ENCODE measurements around the gene DROSHA. TPM values are rescaled to one million over a fixed set of nuclear protein-coding genes. Genes with fewer than 3 reads are reported as not detected.
"Not testable (repeated sequence)": the region's sequence is repeated elsewhere in the genome, so short reads cannot be mapped to it uniquely, and the experiment has no call there.

Gene DROSHA
- total RNA-seq, 4 donors from 2014 or later, result 29.4 to 62.4 (median 50.2) TPM

DNA sequence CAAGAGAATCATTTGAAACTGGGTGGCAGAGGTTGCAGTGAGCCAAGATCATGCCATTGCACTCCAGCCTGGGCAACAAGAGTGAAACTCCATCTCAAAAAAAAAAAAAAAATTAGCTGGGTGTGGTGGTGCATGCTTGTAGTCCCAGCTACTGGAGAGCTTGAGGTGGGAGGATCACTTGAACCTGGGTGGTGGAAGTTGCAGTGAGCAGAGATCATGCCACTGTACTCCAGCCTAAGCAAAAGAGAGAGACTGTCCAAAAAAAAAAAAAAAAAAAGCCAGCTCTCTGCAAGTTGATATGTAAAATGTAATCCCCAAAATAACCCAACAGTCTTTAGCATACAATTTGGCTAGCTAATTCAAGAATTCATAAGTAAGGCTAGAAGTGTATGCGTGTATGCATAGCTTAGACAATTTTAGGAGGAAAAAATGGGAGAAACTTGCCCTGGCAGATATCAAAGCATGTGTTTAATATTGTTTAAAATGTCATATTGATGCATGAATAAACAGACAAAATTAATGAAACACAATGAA lies 36.5 kb upstream of the DROSHA start:
- TF ChIP-seq, protein P1, sequence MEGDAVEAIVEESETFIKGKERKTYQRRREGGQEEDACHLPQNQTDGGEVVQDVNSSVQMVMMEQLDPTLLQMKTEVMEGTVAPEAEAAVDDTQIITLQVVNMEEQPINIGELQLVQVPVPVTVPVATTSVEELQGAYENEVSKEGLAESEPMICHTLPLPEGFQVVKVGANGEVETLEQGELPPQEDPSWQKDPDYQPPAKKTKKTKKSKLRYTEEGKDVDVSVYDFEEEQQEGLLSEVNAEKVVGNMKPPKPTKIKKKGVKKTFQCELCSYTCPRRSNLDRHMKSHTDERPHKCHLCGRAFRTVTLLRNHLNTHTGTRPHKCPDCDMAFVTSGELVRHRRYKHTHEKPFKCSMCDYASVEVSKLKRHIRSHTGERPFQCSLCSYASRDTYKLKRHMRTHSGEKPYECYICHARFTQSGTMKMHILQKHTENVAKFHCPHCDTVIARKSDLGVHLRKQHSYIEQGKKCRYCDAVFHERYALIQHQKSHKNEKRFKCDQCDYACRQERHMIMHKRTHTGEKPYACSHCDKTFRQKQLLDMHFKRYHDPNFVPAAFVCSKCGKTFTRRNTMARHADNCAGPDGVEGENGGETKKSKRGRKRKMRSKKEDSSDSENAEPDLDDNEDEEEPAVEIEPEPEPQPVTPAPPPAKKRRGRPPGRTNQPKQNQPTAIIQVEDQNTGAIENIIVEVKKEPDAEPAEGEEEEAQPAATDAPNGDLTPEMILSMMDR (IDR thresholded peaks at IDR 0.05), result no peak
- no peak for ATAC-seq (ENCODE audit: low FRiP score)
- no peak for DNase-seq (ENCODE audit: low spot score)

DNA sequence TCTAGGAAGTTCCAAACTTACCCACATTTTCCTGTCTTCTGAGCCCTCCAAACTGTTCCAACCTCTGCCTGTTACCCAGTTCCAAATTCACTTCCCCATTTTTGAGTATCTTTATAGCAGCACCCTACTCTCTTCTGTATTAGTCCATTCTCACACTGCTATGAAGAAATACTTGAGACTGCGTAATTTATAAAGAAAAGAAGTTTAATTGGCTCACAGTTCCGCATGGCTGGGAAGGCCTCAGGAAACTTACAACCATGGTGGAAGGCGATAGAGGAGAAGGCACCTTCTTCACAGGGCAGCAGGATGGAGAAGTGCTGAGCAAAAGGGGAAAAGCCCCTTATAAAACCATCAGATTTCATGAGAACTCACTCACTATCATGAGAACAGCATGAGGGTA lies 34.5 kb upstream of the DROSHA start:
- not testable (repeated sequence) for DNase-seq (ENCODE audit: low spot score); ATAC-seq (ENCODE audit: low FRiP score)

DNA sequence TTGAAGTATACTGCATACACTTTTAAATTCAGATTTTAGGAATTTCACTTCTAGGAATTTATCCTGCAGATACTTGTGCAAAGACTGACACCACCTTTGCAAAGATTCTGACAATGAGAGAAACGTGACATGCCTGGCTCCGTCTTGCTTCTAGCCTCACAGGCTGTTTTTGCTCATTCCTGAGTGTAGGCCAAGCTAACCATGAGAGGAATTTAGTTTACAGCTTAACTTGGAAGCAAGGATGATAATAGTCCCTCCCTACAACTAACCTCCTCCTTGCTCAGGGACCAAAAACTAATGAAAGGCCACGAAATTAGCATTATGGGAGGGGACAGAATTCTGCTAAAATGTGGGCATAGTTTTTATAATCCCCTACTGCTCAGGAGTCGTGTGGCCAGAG lies 31.3 kb upstream of the DROSHA start:
- TF ChIP-seq, protein P1 (IDR thresholded peaks at IDR 0.05), result no peak
- ATAC-seq (ENCODE audit: low FRiP score), result no peak
- no peak for DNase-seq (ENCODE audit: low spot score)

DNA sequence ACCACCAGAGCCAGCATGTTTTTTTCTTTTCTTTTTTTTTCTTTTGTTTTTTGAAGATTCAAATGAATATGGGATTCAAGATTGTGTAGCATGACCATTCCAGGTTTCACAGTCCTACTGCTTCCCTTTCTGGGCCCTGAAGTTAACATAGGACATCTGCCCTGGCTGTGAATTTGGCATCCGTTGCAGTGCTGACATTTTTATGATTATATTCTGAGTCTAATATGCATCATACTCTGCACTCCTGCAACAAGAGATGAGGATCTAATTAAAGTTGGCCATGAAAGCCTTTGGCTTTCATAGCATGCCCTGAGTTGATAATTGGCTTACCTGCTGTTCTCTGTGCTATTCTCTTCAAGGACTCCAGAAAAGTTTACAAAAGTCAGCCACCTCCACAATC lies 30.1 kb upstream of the DROSHA start:
- DNase-seq (ENCODE audit: low spot score), result no peak
- TF ChIP-seq, protein P1 (IDR thresholded peaks at IDR 0.05), result no peak
- ATAC-seq (ENCODE audit: low FRiP score), result no peak

DNA sequence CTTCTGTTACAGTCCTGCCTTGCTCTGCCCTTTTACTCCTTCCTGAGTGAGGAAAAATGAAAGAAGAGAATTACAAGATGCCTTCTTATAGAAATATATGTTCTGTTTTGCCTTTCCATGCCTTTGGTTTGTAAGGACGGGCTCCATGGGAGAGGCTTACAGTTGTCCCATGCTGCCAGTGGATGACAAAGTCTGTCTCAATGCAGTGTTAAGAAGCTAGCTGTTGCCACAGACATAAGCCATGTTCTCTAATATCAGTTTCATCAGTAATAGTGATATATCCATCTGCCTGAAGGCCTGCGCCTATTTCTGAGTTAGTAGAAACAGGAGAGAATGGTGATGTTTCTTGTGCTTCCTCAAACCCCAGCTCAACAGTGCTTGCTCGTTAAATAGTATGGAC lies 28.0 kb upstream of the DROSHA start:
- TF ChIP-seq, protein P1 (IDR thresholded peaks at IDR 0.05), result no peak
- DNase-seq (ENCODE audit: low spot score) (no peak), ATAC-seq (ENCODE audit: low FRiP score) (no peak)

DNA sequence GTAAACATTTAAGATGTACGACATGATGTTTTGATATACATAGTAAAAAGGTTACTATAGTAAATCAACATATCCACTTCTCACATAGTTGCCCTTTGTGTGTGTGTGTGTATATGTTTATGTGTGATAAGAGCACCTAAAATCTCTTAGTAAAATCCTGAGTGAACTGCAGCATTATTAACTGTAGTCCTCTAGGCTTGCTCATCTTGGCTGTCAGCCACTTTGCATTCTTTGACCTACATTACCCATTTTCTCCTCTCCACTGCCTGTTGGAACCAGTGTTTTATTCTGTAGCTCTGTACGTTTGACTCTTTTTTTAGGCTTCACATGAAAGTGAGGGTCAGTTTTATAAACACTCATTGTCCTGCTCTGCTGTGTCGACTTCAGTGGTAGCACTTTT lies 24.6 kb upstream of the DROSHA start:
- ATAC-seq (ENCODE audit: low FRiP score), result no peak
- DNase-seq (ENCODE audit: low spot score), result no peak
- TF ChIP-seq, protein P1 (IDR thresholded peaks at IDR 0.05), result no peak

DNA sequence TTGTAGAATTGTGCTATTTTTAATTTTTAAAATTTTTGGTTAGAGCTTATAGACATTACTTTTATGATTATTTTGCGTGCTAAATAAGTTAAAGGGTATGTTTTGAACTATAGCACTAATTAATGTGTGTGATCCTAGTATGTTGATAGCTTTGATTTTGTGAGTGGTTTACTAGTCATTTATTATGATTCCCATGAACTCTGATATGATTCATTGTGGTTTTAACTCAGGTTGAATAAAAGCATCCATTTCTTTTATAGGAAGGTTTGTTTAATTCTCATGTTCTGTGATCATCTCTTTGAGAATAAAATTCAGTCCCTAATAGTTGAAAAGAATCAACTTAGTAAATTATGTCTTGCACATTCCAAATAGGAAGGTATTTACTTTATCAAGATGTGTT lies 22.7 kb upstream of the DROSHA start:
- DNase-seq (ENCODE audit: low spot score) (no peak), ATAC-seq (ENCODE audit: low FRiP score) (no peak)
- TF ChIP-seq, protein P1 (IDR thresholded peaks at IDR 0.05), result no peak

DNA sequence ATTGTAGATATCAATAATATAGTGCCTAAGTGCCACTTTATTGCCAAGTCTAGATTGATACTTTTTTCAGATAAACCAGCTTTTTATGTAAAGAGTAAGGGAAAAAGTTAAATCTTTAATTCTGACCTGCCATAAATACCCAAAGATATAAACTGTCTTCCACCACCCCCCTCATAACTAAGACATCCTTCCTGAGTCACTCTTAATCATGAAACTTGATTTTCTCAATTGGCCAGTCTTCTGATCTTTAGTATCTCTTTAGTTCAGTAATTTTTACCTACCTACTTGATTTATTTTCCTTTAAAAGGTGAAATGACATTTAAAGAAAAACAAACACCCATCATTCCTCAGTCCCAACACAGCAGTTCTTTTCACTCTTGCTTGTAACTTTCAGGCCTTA lies 22.0 kb upstream of the DROSHA start:
- ATAC-seq (ENCODE audit: low FRiP score), result no peak
- TF ChIP-seq, protein P1 (IDR thresholded peaks at IDR 0.05), result no peak

More for the DNA sequence above, 22.0 kb upstream of the DROSHA start:
- DNase-seq (ENCODE audit: low spot score), result no peak
